Subcutaneous adipose tissue (tissue), 4 donors: ENCODE measurements around the gene JAZF1. TPM values are rescaled to one million over a fixed set of nuclear protein-coding genes. Genes with fewer than 3 reads are reported as not detected.

ENCODE experiments used
- total RNA-seq, 4 donors: library from RNA; depleted of rRNA; stranded (reverse); fragments of >200 nt; gene quantifications; one replicate each; pipeline ENCODE4 v1.1.0, GENCODE V29; 2016
- TF ChIP-seq, protein P1 (sequence below): fragments of 450-650 bp; IDR thresholded peaks from one replicate; pipeline ENCODE4 v1.5.1; 2016; ENCODE audit warnings: low read depth, mild to moderate bottlenecking, control low read depth, antibody characterized with exemption, moderate library complexity

Gene JAZF1
- total RNA-seq, 4 donors from 2014 or later, result 12.6 to 35.9 (median 23.2) TPM

DNA sequence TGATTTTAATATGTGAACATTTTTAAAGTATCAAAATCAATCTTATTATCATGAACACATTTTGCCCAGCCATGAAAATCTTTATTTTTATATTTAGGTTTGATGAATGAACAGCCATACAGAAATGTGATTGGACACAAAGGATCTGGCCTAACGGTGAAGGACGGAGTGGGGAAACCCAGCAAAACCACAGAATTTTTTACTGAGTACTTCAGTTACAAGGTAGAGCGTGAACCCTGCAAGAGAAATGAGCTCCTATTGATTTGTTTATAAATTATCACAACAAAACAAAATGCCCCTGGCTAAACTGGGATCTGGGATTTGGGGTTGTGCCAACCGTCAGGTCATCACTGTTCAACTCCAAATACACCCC, 118.8 kb downstream of the JAZF1 start:
- TF ChIP-seq, protein P1, sequence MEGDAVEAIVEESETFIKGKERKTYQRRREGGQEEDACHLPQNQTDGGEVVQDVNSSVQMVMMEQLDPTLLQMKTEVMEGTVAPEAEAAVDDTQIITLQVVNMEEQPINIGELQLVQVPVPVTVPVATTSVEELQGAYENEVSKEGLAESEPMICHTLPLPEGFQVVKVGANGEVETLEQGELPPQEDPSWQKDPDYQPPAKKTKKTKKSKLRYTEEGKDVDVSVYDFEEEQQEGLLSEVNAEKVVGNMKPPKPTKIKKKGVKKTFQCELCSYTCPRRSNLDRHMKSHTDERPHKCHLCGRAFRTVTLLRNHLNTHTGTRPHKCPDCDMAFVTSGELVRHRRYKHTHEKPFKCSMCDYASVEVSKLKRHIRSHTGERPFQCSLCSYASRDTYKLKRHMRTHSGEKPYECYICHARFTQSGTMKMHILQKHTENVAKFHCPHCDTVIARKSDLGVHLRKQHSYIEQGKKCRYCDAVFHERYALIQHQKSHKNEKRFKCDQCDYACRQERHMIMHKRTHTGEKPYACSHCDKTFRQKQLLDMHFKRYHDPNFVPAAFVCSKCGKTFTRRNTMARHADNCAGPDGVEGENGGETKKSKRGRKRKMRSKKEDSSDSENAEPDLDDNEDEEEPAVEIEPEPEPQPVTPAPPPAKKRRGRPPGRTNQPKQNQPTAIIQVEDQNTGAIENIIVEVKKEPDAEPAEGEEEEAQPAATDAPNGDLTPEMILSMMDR, result no peak

DNA sequence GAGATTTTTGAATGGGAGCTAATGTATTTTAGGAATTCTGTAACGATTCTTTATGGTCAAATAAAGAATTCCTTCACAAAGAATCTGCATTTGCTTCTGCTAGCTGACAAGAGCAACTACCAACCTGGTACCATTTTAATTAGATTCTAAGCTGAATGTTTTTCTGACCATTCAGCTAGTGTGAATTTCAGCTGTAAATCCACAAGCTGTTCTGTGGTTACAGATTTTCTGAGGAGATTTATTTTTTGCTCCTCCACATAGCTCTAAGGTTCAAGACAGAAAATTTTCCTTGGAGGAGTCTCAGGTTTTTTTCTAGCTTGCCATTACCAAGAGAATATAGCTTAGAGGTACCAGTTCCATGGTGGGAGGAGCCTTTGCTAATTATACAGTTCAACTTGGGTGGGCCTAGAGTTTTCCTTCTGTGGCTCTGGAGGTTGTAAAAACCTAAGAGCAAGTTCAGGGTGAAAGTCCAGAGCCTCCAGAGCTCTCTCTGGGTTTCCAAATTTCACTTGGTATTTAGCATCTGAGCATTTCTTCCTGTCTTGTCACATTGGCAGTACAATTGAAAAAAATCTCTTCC, 120.1 kb downstream of the JAZF1 start:
- TF ChIP-seq, protein P1, result no peak

DNA sequence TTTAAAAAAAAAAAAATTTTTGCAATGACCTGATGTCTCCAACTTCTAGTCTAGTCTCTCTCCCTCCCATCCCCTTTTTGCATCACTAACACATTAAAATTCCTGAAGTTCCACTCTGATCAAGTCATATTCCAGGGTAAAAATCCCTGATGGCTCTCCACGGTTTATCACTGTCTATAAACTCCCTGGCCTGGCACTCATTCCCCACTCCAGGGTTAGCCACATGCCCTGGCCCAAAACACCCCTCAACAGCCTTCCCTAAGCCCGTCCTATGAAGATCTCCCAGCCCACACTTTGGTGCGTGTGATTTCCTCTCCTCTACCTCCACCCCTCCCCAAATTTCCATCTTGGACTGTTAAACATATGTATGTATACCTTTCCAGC, 125.4 kb downstream of the JAZF1 start:
- TF ChIP-seq, protein P1, result no peak

DNA sequence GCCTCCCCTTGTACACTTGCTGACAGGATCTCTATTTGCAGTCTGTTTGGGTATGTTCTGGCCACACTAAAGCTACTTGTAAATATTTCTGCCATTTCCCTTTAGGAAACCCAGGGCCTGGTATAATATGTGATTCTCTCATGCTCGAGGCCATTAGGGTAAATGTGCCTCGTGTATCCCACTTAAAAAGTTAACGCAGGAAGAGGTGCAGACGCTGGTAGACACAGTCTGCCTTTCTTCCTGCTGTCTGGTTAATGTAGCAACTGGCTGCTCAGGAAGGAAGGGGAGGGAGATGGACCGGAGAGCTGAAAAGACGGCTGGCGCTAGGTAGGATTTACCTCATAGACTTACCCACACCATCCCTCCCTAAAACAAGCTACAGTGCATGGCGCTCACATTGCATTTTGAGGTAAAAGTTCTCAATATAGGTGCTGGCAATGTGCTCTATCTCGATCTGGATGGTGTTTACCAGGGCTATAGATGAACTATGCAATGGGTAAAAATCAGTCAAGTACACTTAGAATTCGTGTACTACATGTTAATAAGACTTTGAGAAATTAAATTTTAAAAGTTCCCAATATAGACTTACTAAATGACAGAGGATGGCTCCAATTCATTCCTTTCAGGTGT, 125.9 kb downstream of the JAZF1 start:
- TF ChIP-seq, protein P1, result no peak

DNA sequence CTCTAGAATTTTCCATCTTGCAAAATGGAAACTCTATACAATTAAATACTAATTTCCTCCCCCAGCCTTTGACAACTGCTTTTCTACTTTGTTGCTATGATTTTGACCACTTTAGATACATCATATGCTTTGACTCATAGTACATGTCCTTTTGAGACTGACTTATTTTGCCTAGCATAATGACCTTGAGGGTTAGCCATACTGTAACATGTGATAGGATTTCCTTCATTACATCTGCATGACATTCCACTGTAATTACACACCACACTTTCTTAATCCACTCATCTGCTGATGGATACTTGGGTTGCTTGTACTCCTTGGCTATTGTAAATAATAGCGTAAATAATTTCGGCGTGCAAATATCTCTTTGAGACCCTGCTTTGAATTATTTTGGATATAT, 127.7 kb downstream of the JAZF1 start:
- TF ChIP-seq, protein P1, result no peak

DNA sequence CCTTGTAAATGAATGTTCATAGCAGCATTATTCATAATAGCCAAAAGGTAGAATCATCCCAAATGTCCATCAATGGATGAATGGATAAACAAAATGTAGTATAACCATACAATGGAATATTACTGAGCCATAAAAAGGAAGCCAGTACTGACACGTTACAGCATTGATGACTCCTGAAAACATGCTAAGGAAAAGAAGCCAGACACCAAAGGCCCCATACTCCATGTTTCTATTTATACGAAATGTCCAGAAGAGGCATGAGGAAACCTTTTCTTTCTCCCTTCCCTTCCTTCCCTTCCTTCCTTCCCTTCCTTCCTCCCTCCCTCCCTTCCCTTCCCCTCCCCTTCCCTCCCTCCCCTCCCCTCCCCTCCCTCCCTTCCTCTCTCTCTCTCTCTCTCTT, 131.9 kb downstream of the JAZF1 start:
- TF ChIP-seq, protein P1, result no peak

DNA sequence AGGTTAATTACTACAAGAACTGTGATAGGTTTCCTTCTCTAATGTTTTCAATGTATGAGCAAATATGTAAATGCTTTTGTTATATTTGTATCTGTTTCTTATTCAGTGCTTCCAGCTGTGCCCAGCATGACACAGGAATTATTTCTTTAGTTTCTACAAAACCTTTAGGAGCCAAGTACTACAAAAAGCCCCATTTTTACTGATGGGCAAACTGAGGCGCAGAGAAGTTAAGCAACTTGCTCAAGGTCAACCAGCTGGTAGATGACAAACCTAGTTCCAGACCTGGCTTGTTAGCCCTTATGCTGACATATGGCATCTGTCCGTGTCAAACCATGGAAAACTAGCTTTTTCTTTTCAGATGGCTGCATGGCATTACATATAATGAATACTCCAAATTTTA, 134.6 kb downstream of the JAZF1 start:
- TF ChIP-seq, protein P1, result no peak
